ENCODE data around the gene PRDM16.

DNA sequence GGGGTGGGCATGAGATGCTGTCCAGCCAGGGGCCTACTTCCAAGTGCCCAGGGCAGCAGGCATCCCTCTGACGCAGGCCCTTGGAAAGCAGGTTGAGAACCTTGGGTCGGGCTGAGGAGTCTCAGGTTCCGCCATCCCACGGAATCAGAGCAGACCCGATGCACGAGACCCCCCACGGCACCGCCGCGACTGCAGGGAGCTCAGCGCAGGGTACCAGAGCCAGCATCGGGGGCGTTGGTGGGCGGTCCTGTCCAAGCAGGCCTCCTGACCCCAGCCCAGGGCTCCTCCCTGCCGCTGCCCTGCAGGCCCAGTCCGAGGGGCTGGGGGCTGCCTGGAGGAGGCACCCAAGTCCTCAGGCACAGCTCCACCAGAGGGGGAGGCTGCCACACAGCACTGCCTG, 177.2 kb downstream of the PRDM16 start:
- no peak for TF ChIP-seq YY1 (IDR thresholded peaks at IDR 0.05; ENCODE audit: insufficient read depth, insufficient read length)
- no peak for TF ChIP-seq ZNF274 (IDR thresholded peaks at IDR 0.05; ENCODE audit: low read depth, low read length)
